Measurements from ENCODE around the gene SEC22A.
A peak's percentile ranks its signal among the peaks of the same experiment; 100 is the strongest.

Gene SEC22A, protein sequence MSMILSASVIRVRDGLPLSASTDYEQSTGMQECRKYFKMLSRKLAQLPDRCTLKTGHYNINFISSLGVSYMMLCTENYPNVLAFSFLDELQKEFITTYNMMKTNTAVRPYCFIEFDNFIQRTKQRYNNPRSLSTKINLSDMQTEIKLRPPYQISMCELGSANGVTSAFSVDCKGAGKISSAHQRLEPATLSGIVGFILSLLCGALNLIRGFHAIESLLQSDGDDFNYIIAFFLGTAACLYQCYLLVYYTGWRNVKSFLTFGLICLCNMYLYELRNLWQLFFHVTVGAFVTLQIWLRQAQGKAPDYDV

DNA sequence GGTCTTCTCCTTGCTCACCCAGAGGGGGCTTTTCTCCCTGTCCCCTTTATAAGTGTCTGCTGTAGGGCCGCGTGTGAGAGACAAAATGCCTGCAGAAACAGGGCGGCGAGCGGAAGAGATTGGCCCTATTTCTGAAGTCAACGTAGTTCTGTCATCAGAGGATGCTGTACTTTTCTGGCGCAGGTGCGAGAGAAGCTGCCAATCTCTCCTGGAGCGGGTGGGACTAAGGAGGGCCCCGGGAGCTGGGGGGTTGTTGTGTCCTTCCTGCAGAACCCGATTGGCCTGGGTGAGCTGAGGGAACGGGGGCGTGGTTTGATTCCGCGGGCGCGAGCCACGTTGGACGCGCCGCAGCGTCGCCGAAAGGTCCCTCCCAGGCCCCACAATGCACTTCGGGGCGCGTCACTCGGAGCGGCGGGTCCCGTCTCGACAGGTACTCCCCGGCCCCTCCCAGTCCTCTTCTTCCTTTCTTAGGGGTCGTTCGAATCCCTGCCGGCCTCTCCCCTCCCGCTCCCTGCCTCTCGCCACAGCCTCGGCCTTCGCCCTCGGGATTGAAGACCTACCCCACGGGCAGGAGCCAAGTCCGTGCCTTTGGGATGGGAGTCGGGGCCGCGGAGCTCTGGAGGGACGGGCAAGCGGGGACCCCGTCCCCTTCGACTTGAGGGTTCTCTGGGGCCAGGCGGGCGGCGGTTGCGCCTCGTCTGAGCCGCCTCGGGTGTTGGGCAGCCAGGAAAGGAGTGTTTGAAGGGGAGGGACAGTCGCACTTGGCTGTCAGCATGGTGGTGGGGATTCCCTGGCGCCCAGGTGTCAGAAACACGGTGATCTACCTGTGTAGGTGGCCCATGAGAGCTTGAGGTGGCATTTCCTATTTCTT, at the start of gene SEC22A:
TSS of gene SEC22A (plus strand) at position 387 of the 871 bp plus-strand sequence. CDS start 7,275 bp downstream, outside the sequence.
- DNase-seq = peak; percentile 99

DNA sequence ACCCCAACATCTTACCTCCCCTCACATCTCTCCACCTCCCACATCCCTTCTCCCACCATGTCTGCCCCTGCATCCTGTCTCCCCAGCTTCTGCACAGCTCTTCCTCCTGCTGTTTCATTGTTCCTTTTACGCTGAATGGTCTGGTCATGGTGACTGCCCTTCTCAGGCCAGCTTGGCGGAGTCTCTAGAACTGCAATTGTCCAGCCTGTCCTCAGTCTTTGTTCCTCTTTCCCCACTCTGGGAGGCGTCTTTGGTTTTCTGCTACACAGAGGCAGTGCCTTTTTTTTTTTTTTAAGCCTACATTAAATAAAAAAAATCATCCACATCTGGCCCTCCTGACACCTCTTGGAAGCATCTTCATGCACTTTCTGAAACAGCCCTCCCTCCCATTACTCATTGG, 49.1 kb upstream of the SEC22A start:
- no peak for DNase-seq

DNA sequence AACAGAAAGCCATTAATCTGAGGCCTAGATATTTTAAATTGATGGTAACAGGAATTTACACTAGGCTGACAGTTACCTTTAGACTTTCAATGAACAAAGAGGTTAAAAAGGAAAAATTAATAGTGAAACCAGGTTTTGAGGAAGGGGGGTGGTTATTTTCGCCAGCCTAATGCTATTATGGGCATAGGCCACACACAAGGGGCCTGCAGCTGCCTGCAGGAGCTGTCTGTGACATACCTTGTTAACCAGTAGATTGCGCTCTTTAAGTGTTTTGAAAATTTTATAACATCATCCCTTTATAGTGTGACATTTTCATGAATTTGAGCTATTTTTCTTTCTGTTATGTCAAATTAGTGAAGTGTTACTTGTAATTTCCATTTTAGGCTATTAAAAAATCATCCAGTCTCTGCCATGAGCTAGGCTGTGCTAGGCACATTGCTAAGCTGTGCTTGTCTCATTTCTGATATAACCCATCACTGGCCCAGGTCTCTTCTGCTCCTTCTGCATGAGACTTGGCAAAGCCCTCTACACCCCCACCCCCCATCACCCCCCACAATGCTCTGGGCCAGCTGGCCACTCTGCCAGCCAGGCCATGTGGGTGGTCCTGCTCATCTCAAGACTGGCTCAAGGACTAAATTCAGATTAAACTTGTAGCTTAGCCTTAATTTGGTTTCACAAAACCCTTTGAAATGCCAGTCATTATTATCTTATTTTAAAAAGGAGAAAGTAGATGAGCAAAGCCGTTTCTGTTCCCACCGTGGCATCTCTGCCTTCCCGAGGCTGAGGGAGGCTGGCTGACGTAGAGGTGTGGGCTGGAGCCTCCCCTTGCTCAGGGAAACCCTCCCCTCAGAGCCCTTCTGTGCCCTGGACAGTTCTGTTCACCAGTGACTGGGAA, 48.4 kb upstream of the SEC22A start:
- DNase-seq = peak; percentile 66

DNA sequence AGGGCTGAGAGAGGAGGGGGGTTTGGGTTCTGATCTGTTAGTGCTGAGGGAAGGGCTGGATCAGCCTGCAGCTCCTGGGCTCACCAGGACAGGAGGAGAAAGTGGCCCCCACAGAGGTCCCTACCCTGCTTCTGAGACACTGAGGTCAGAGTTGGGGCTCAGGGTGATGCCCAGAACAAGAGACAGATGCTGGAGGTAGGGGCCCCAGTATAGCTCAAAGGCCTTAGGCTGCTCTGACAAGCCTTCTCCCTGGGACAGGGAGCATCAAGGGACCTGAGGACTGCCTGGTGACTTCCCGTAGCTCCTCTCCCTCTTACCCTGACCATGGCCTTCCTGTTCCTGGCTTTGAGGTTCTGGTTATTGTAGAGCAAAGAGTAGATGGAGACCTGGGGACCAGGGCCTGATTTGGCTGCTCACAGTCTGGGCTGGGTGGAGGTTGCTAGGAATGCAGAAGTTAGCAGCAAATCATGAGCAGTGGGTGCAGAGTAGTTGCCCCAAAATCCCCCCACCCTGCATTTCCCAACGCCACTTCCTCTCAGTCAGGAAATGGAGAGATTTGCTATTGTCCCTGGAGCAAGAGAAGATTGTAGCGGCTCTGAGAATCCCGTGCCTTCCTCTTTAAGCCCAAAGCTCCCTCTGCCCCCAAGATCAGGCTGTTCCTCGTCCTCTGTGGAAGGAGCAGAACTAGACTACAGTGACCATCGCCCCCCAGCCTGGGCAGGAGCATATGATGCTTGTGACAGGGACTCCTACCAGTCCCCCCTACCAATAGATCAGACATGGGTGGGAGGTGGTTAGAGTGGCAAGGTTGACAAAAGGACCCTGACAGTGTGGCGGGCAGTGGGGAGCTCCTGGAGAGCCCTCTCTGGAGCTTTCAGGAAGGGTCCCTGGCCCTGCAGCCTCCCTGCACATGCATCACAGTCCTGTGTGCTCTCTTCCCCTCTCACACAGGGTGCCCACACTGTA, 47.4 kb upstream of the SEC22A start:
- DNase-seq = no peak

DNA sequence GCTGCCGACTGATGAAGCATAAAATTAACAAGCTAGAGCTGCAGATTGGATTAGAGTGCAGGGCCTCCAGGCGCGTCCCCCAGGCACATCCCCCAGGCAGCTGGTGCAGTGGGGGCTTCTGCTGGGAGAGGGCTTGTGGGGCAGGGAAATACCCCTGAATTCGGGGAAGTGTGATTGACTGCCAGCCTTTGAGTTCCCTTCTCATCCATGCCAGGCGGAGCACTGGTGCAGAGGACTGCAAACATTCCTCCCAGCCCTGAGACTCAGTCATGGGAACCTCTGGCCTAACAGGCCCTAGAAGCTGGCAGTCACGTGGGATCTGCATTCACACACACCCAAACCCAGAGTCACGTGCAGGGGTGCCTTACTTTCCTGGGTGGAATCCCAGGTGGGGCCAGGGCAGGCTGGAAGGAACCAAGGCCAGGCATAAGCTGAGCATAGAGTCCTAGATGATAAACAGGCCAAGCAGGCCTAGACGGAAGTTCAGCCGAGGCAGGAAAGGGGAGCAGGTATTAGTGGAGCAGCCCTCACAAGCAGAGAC, 46.2 kb upstream of the SEC22A start:
- DNase-seq = peak; percentile 95

DNA sequence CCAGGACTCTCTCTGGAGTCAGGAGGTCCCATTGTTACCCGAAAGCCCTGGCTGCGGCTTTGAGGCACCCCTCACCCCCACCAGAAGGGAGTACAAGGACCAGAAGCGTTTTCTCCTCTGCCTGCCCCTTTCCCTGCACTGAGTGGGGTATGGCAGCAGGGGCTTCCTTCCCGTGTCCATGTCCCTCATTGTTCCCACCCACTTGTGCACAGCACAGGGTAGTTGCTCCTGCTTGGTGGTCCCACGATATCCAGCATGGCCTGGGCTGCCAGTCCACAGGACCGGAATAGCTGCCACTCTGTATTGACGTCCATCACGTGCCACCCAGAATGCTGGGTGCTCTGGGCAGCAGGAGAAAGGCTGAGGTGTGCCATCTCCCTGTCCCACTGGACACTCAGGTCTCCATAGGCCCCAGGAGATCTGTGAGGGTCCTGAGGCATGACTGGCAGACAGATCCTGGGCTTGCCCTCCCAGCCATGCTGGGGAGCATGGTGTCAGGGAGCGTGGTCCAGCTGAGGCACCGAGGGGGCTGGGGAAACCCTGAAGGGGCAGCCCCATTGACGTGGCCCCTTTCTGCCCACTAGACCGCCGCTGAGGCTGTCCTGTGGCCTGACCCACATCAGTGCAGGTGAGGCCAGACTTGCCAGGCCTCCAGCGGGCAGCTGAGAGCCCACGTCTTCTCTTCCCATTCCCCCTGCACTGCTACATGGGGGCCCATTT, 45.3 kb upstream of the SEC22A start:
- no peak for DNase-seq

DNA sequence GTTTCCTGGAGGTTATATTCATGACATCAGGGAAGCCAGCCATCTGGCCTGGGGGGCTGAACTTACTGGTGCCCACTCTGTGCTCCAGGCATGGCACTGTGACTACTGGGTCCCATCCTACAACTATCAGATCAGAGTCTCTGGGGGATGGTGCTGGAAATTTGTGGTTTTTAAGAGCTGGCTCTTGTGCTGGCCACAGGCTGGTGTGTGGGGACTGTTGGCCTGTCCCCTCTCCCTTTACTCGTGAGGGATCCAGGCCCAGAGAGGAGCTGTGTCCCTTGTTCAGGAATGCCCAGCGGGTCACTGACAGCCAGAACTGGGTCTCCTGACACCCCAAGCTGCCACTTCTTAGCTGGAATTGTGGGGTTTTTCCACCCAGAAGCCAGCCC, 44.5 kb upstream of the SEC22A start:
- DNase-seq = no peak

DNA sequence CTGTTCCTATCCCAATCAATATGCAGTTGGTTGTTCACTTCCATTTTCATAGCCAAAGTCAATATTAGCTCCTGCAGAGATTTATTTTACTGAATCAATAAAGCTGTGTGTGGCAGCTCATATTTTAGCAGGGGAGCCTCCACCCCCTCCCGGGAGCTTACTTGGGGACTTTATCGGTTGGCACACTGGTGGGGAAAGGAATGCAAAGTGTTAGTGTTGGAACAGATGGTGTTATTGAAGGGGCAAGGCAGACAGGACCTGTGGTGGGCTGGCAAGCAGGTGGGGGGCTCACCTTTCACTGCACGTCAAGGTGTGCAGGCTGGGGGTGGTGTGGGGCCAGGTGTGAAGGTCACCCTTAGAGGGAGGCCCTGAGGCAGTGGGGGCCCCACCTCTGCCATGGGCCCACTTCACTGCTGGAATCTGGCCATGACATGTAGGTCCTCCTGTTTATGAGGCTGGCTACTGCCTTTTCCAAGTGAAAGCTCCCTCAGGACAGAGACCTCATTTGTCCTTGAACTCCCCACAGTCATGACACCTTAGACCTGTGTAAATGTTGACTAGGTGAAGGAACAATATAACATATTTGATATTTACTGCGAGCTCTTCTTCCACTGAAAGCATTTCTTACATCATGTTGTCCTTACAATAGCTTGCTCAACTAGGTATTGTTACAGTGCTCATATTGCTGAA, 44.0 kb upstream of the SEC22A start:
- no peak for DNase-seq

DNA sequence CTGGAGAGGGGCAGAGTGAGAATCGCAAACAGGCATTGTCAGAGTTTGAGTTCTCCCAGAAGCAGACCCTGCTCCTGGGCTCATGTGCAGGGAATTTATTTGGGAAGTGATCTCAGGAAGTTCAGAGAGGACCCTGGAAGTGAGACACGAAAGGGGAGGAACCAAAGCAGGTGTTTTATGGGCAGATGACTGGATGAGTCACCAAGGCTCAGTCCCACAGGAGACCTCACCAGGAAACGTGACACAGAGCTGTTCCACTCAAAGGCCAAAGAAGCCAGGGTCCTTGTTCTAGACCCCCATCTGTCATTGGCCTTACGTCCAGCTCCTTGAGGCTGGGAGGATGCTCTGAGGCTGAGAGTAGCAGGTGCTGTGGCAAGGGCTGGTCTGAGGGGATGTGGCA, 43.4 kb upstream of the SEC22A start:
- no peak for DNase-seq

DNA sequence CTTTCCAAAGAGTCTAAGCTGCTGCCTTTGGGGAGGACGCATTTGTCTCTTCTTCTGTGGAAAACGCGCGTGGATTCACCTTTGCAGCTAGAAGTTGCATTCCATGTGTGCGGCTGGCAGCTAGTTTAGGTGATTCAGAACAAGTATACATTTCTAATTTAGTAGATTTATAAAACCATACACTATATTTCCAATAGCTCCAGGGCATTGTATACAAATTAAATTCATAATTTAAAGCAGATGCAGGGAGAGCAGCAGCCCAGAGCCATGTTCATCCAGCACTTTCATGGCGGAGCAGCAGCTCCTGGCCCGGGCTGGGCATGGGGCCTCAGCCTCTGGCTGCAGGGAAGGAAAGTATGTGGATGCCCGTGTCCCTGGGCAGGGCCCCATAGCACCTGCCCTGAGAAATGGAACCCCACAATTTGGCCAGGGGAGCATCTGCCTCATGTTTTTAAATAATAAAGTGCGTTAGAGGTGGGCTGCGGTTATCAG, 42.8 kb upstream of the SEC22A start:
- DNase-seq = no peak

DNA sequence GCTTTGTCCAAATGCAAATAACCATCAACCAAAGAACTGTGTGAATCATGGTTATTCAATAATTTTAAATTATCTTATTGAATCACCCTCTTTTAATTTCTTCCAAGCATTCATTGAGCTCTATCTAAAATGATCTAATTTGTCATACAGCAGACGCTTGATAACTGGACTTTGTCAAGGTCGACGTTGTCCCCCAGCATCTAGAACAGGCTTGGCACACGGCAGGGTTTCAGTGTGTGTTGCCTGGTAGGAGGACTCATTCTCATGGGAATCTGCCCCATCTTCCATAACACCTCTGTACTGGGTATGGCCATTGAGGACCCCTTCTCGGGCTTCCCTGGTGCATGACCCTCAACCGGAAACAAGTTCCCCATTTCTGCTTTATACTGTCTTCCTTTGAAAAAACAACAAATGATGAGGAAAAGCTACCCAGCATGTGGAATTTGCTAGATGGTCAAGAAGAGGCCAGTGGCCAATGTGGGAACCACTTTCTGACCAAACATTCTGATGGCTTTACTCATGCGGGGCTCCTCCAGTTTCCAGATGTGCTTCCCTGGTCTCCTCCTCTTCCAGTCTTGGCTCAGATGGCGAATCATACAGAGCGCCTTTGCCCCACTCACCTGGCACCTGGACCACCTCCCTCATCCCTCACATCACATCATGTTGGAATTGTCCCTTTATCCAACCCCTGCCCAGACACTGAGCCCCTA, 41.7 kb upstream of the SEC22A start:
- no peak for DNase-seq

DNA sequence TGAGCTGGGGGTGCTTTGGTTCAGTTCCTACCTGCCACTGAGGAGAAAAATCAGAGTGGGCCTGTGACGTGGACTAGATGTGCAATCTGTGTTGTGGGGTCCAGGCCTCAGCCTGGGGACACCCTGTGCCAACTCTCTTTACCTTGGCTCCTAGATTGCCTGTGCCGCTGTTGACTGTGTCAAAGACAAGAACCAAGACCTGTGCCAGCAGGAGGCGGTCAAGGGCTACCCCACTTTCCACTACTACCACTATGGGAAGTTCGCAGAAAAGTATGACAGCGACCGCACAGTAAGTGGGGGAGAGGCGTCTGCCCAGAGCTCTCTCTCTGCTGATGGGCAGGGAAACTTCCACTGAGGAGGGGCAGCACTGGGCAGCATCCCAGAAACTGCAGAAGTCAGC, 40.6 kb upstream of the SEC22A start:
- DNase-seq = no peak

DNA sequence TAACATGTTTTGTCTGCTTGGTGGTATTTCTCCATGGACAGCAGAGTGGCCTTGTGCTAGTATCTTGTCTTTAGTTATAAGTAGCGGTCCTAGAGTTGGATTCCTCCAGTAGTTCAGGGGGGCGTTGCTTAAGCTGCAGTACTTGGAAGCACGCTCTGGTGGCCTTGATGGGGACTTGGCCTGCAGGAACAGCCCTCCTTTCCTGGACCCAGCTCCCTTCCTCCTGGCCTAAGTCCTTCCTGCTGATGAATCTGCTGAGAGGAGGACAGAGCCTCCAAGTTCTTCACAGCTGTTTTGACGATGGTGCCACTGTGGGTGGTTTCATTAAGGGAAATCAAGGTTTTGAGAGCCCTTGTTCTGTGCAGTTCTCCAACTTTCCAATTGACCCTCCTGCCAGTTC, 38.6 kb upstream of the SEC22A start:
- DNase-seq = no peak

DNA sequence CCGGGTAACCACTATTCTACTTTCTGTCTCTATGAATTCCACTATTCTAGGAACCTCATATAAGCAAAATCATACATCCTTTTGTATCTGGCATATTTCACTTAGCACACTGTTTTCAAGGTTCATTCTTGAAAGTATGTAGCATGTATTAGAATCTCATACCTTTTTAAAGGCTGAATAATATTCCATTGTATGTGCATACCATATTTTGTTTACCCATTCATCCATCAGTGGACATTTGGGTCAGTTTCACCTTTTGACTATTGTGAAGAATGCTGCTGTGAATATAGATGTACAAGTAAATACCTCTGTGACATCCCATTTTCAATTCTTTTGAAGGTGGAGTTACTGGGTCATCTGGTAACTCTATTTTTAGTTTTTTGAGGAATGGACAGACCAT, 36.6 kb upstream of the SEC22A start:
- DNase-seq = no peak

DNA sequence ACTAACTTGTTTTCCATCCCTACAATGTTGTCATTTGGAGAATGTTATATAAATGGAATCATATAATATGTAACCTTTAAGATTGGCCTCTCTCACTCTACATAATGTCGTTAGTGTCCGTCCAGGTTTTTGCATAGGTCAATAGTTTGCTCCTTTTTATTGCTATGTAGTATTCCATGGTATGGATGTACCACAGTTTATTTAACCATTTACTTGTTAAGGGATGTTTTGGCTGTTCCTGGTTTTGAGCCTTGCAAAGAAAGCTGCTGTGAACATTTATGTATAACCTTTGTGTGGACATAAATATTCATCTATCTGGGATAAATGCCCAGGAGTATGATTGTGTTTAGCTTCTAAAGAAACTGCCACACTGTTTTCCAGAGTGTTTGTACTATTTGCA, 34.1 kb upstream of the SEC22A start:
- DNase-seq = no peak

DNA sequence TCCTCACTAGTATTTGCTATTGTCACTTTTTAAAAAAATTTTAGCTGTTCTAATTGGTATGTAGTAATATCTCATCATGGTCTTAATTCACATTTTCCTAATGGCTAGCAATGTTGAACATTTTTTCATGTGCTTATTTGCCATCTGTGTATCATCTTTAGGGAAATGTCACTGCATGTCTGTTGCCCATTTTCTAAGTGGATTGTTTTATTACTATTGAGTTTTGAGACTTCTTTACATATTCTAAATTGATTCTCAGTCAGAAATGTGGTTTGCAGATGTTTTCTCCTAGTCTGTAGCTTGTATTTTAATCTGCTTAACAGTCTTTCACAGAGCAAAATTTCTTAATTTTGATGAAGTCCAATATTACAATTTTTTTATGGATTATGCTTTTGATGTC, 33.6 kb upstream of the SEC22A start:
- DNase-seq = no peak

DNA sequence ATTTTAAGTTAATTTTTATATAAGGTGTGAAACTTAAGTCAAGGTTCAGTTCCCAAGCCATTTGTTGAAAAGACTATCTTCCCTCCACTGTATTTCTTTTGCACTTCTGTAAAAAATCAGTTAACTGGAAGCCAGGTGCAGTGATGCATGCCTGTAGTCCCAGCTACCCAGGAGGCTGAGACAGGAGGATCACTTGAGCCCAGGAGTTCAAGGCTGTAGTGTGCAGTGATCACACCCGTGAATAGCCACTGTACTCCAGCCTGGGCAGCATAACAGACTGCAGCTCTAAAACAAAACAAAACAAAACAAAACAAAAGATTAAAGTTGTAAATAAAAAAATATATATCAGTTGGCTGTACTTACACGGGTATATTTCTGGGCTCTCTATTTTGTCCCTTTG, 33.1 kb upstream of the SEC22A start:
- no peak for DNase-seq

DNA sequence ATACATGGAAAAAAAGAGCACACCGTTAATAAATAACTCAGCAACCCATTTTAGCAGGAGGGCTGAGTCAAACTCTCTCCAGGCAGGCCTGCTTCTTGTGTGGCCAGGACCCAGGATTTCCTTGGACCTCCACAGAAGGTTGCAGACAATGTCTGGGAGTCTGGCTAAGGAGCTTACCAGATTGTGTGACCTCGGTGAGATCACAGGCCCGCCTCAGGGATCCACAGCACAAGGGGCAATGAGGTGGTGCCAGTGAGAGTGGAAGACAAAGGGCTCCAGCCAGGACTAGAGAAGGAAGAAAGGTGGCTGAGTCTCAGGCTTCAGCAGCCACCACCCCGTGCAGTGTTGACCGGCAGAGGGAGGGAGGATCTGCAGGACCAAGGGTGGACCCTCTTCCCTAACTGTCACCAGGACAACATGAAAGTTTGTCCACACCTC, 32.2 kb upstream of the SEC22A start:
- peak; percentile 82 for DNase-seq

DNA sequence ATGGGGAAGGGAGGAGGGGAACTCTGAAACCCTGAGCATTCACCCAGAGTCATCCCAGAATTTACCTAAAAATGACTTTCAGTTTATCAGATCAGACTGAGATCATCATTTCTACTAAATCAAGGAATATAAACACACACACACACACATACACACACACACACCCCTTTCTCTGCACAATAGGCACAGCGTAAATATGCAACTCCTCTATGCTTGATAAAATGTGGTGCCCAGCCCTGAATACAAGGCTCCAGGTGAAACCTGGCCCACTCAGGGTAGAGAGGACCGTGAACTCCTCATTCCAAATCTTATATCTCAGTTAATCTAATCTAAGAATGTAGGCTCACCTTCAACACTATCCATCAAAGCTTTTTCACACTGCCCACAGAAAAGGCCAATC, 31.8 kb upstream of the SEC22A start:
- no peak for DNase-seq

DNA sequence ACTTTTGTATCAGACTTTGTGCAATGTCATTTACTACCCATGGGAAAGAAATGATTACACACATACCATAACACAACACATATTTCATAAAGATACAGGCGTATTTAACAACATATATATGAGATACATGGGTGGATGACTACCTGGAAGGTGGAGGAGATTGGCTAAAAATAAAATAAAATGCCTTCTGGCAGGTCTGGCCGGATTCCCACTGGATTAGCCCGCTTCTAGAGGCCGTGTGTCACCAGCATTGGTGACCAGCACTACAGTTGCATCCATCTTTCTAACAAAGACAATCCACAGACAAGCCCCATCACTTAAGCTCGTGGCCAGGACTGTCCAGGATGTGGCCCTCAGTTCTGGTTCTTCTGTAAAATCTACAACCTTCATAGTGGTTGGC, 21.0 kb upstream of the SEC22A start:
- no peak for DNase-seq
